Measurements from ENCODE around the gene ARL5A.
"Not testable (repeated sequence)": the region's sequence is repeated elsewhere in the genome, so short reads cannot be mapped to it uniquely, and the experiment has no call there.

ARL5A gene

GRCh38 chr2:151828143-151828889, at the start of gene ARL5A:
Gene ARL5A (minus strand): TSS chr2:151828421. CDS start chr2:151828176, 245 bp downstream.
- DNase-seq (ENCODE audit: low read depth in 2 of 2): peak; percentile 86 to 88

GRCh38 chr2:151875631-151876030, 47.4 kb upstream of the ARL5A start:
- not testable (repeated sequence) for DNase-seq (ENCODE audit: low read depth in 2 of 2)

- DNase-seq (ENCODE audit: low read depth in 2 of 2): peak; percentile 1 to 10
Measured at GRCh38 chr2:151872463-151872862, 44.2 kb upstream of the ARL5A start.

GRCh38 chr2:151869291-151869690, 41.1 kb upstream of the ARL5A start:
- DNase-seq (ENCODE audit: low read depth in 2 of 2): no peak

- DNase-seq (ENCODE audit: low read depth in 2 of 2): no peak
Measured at GRCh38 chr2:151862700-151863099, 34.5 kb upstream of the ARL5A start.

- DNase-seq (ENCODE audit: low read depth in 2 of 2): no peak
Measured at GRCh38 chr2:151861174-151861573, 33.0 kb upstream of the ARL5A start.

- no peak for DNase-seq (ENCODE audit: low read depth in 2 of 2)
Measured at GRCh38 chr2:151860613-151861146, 32.5 kb upstream of the ARL5A start.

GRCh38 chr2:151860210-151860609, 32.0 kb upstream of the ARL5A start:
- no peak for DNase-seq (ENCODE audit: low read depth in 2 of 2)

- no peak for DNase-seq (ENCODE audit: low read depth in 2 of 2)
Measured at GRCh38 chr2:151857650-151858049, 29.4 kb upstream of the ARL5A start.

- no peak for DNase-seq (ENCODE audit: low read depth in 2 of 2)
Measured at GRCh38 chr2:151855111-151855510, 26.9 kb upstream of the ARL5A start.

- DNase-seq (ENCODE audit: low read depth in 2 of 2): no peak
Measured at GRCh38 chr2:151853070-151853758, 25.0 kb upstream of the ARL5A start.

- DNase-seq (ENCODE audit: low read depth in 2 of 2): no peak
Measured at GRCh38 chr2:151852260-151853069, 24.2 kb upstream of the ARL5A start.

- no peak for DNase-seq (ENCODE audit: low read depth in 2 of 2)
Measured at GRCh38 chr2:151851761-151852160, 23.5 kb upstream of the ARL5A start.

GRCh38 chr2:151849413-151850010, 21.3 kb upstream of the ARL5A start:
- no peak for DNase-seq (ENCODE audit: low read depth in 2 of 2)

- DNase-seq (ENCODE audit: low read depth in 2 of 2): no peak
Measured at GRCh38 chr2:151845884-151846283, 17.7 kb upstream of the ARL5A start.

- DNase-seq (ENCODE audit: low read depth in 2 of 2): no peak
Measured at GRCh38 chr2:151845481-151845880, 17.3 kb upstream of the ARL5A start.

GRCh38 chr2:151844211-151844896, 16.1 kb upstream of the ARL5A start:
- no peak for DNase-seq (ENCODE audit: low read depth in 2 of 2)

GRCh38 chr2:151843691-151844061, 15.5 kb upstream of the ARL5A start:
- DNase-seq (ENCODE audit: low read depth in 2 of 2): no peak

- no peak for DNase-seq (ENCODE audit: low read depth in 2 of 2)
Measured at GRCh38 chr2:151842830-151843690, 14.8 kb upstream of the ARL5A start.

GRCh38 chr2:151841047-151841424, 12.8 kb upstream of the ARL5A start:
- no peak for DNase-seq (ENCODE audit: low read depth in 2 of 2)

Measured in fibroblast of skin of left biceps (primary cell).